HepG2 (cell line): ENCODE results near the gene VWA2. TPM values are rescaled to one million over a fixed set of nuclear protein-coding genes. Genes with fewer than 3 reads are reported as not detected.

Experiments used
- ATAC-seq: fragments of 200-7000 bp; cut with Tn5 transposase; 3 replicates; pipeline ENCODE4 v1.9.1; 2020; ENCODE audit warnings: mild to moderate bottlenecking, moderate library complexity
- BruUV-seq: library from RNA; stranded (reverse); fragments of 400-500 nt; replicated peaks from 2 replicates; lab custom pipeline; 2021; lab: Mats Ljungman, UMichigan
- CTCF ChIA-PET: fragments of 300-600 bp; formaldehyde crosslinking; extraction: SDS; loops from one replicate; lab custom pipeline; 2021; ENCODE audit warnings: low total read pairs, inconsistent platforms, low intra/inter-chr PET ratio; lab: Yijun Ruan, JAX
- POLR2A ChIA-PET: fragments of 350-600 bp; sonication (Branson Sonifier 250); formaldehyde crosslinking; loops from one replicate; lab custom pipeline; 2020; ENCODE audit warnings: antibody characterized with exemption, inconsistent platforms; lab: Yijun Ruan, JAX
- DNase-seq: peaks from one replicate; pipeline ENCODE4 v3.0.0-alpha.2; 2015; ENCODE audit warnings: low spot score
- FAIRE-seq: peaks from 3 replicates; lab custom pipeline; 2011; peaks lifted over from hg19 to GRCh38; lab: Jason Lieb, UNC
- H2AFZ ChIP-seq: one replicate; pipeline ENCODE4 v1.6.1; 2011; ENCODE audit warnings: low read length, inconsistent platforms
- H3K27ac ChIP-seq: fragments of 300-600 bp; 3 replicates; pipeline ENCODE4 v1.8.0; 2011; ENCODE audit warnings: mixed run types, mild to moderate bottlenecking, mixed read lengths, low read length, inconsistent platforms; ENCODE audit not compliant: insufficient read depth; ENCODE audit errors: extremely low read length
- H3K27me3 ChIP-seq, 2 experiments: fragments of 200-600 bp in 1 of 2; 2 replicates in 1 of 2; 3 replicates in 1 of 2; pipeline versions ENCODE4 v1.6.0 to v1.8.0; 2011; ENCODE audit warnings: low read length in 2 of 2, mild to moderate bottlenecking in 2 of 2, moderate library complexity in 2 of 2, inconsistent platforms in 1 of 2; ENCODE audit not compliant: insufficient read depth in 2 of 2, control insufficient read depth in 1 of 2
- H3K36me3 ChIP-seq, 2 experiments: fragments of 200-600 bp in 1 of 2; replicated peaks in 1 of 2; 2 replicates in 1 of 2; 3 replicates in 1 of 2; pipeline versions ENCODE4 v1.5.1 to v1.8.0; 2011; ENCODE audit warnings: low read length in 2 of 2, inconsistent platforms in 1 of 2; ENCODE audit not compliant: insufficient read depth in 2 of 2, control insufficient read depth in 1 of 2
- H3K4me1 ChIP-seq: 2 replicates; pipeline ENCODE4 v1.5.1; 2012; ENCODE audit warnings: low read length, inconsistent platforms; ENCODE audit not compliant: insufficient read depth
- H3K4me2 ChIP-seq: 2 replicates; pipeline ENCODE4 v1.6.0; 2011; ENCODE audit warnings: low read depth, low read length, inconsistent platforms
- H3K4me3 ChIP-seq, 3 experiments: fragments of 200-600 bp in 1 of 3; sonication (generic), shearing (Covaris generic) in 1 of 3; replicated peaks in 1 of 3; 2 replicates each; pipeline ENCODE4 v1.5.1; 2011 to 2016; ENCODE audit warnings: low read length in 3 of 3, inconsistent platforms in 2 of 3, low read depth in 2 of 3, mild to moderate bottlenecking in 2 of 3, control low read depth in 1 of 3, mixed read lengths in 1 of 3; ENCODE audit not compliant: insufficient read depth in 1 of 3
- H3K79me2 ChIP-seq: one replicate; pipeline ENCODE4 v1.6.1; 2011; ENCODE audit warnings: low read length, inconsistent platforms; ENCODE audit not compliant: insufficient read depth
- H3K9ac ChIP-seq: 2 replicates; pipeline ENCODE4 v1.6.0; 2011; ENCODE audit warnings: mild to moderate bottlenecking, low read depth, low read length, inconsistent platforms; ENCODE audit not compliant: insufficient read depth
- H3K9me3 ChIP-seq: 2 replicates; pipeline ENCODE4 v1.5.1; 2012; ENCODE audit warnings: mild to moderate bottlenecking, low read length
- H4K20me1 ChIP-seq: 2 replicates; pipeline ENCODE4 v1.6.0; 2011; ENCODE audit warnings: inconsistent platforms, mild to moderate bottlenecking, low read length, moderate library complexity; ENCODE audit not compliant: insufficient read depth
- GLMP ChIP-seq: sonication (generic); formaldehyde crosslinking; IDR thresholded peaks from 2 replicates; pipeline ENCODE4 v1.9.0; 2021; ENCODE audit warnings: missing genetic modification reagents, mild to moderate bottlenecking, borderline replicate concordance
- NR2C2 ChIP-seq: sonication (generic); formaldehyde crosslinking; IDR thresholded peaks from 2 replicates; pipeline ENCODE4 v1.4.0; 2020; ENCODE audit warnings: missing genetic modification reagents, mild to moderate bottlenecking, moderate library complexity, borderline replicate concordance
- ZNF547 ChIP-seq: sonication (generic); formaldehyde crosslinking; IDR thresholded peaks from 2 replicates; pipeline ENCODE4 v1.5.1; 2020; ENCODE audit warnings: mild to moderate bottlenecking, missing genetic modification reagents
- ZNF614 ChIP-seq: IDR thresholded peaks from 2 replicates; pipeline ENCODE4 v1.6.1; 2018; ENCODE audit warnings: missing biosample characterization, missing genetic modification reagents, inconsistent platforms, borderline replicate concordance
- ZNF629 ChIP-seq: sonication (generic); formaldehyde crosslinking; conservative IDR thresholded peaks from 2 replicates; pipeline ENCODE4 v1.5.0; 2020; ENCODE audit warnings: missing genetic modification reagents
- WGBS: methylation state at CpG from one replicate; pipeline ENCODE4 v1.1.6; 2017; ENCODE audit warnings: low lambda C conversion rate; 5-methylcytosine and 5-hydroxymethylcytosine counted together
- in situ Hi-C: cut with HindIII; loops from 2 replicates; pipeline ENCODE4 v1.10.0; 2017; ENCODE audit warnings: low pct_unique_long_range_greater_than_20kb; ENCODE audit not compliant: extremely low pct_ligation_motif_present
- intact Hi-C: fragments of 100-400 bp; cut with micrococcal nuclease; formaldehyde crosslinking; loops from one replicate; pipeline ENCODE4 v1.10.0; 2022; ENCODE audit not compliant: unreplicated experiment
- polyA plus RNA-seq, 8 experiments: library from polyadenylated mRNA; depleted of rRNA in 3 of 8; stranded (reverse) in 7 of 8; unstranded in 1 of 8; fragments of >200 nt; fragmentation: Illumina TruSeq in 4 of 8; extraction: Trizol in 4 of 8; gene quantifications; 2 replicates each; pipeline versions ENCODE4 v1.2.1 to v1.2.3, GENCODE V29; 2011 to 2016; ENCODE audit warnings: low read depth in 4 of 8, missing spikeins in 1 of 8, mixed read lengths in 1 of 8; ENCODE audit not compliant: insufficient read depth in 1 of 8
- total RNA-seq, 5 experiments: library from RNA; depleted of rRNA; stranded (reverse); fragments of >200 nt; fragmentation: Illumina TruSeq; extraction: Trizol; gene quantifications; 2 replicates each; pipeline ENCODE4 v1.2.3, GENCODE V29; 2016; ENCODE audit warnings: low read depth in 1 of 5
- TF ChIP-seq, protein P1 (sequence below): sonication (generic); formaldehyde crosslinking; IDR thresholded peaks from 2 replicates; pipeline ENCODE4 v1.5.0; 2020; ENCODE audit warnings: mild to moderate bottlenecking, missing genetic modification reagents, borderline replicate concordance

Gene VWA2
- total and polyA plus RNA-seq, 2 of the 13 experiments (the other 11 are each of a cell fraction or from before 2014, with no cell fraction given), result not detected

- intact Hi-C loops (no loop called here), in situ Hi-C loops (no loop called here)
- no peak for FAIRE-seq
- Histone ChIP-seq H3K4me1 (no peaks in the 10 kb centered on the region), H3K79me2 (no peaks in the 10 kb centered on the region), H3K4me3 (no peak overlapping the region), H2AFZ (no peak overlapping the region), H4K20me1 (no peaks in the 10 kb centered on the region), H3K4me2 (no peak overlapping the region), H3K9me3 (no peaks in the 10 kb centered on the region), H3K27ac (no peak overlapping the region), H3K9ac (no peak overlapping the region), H3K36me3 (no peaks in the 10 kb centered on the region), H3K27me3 (peaks cover 1 to 44% of the 10 kb centered on the region in 2 experiments; a peak in 3 of 5 replicates)
- CTCF ChIA-PET, result no interaction called here
- no peak for DNase-seq
- BruUV-seq, result no TSS peak
- 17% methylated on average over 3 of the region's 3 CpGs for WGBS
- no peak for TF ChIP-seq GLMP (CRISPR knock-in tag)
- TF ChIP-seq NR2C2 (CRISPR knock-in tag), result no peak
- TF ChIP-seq, protein P1, sequence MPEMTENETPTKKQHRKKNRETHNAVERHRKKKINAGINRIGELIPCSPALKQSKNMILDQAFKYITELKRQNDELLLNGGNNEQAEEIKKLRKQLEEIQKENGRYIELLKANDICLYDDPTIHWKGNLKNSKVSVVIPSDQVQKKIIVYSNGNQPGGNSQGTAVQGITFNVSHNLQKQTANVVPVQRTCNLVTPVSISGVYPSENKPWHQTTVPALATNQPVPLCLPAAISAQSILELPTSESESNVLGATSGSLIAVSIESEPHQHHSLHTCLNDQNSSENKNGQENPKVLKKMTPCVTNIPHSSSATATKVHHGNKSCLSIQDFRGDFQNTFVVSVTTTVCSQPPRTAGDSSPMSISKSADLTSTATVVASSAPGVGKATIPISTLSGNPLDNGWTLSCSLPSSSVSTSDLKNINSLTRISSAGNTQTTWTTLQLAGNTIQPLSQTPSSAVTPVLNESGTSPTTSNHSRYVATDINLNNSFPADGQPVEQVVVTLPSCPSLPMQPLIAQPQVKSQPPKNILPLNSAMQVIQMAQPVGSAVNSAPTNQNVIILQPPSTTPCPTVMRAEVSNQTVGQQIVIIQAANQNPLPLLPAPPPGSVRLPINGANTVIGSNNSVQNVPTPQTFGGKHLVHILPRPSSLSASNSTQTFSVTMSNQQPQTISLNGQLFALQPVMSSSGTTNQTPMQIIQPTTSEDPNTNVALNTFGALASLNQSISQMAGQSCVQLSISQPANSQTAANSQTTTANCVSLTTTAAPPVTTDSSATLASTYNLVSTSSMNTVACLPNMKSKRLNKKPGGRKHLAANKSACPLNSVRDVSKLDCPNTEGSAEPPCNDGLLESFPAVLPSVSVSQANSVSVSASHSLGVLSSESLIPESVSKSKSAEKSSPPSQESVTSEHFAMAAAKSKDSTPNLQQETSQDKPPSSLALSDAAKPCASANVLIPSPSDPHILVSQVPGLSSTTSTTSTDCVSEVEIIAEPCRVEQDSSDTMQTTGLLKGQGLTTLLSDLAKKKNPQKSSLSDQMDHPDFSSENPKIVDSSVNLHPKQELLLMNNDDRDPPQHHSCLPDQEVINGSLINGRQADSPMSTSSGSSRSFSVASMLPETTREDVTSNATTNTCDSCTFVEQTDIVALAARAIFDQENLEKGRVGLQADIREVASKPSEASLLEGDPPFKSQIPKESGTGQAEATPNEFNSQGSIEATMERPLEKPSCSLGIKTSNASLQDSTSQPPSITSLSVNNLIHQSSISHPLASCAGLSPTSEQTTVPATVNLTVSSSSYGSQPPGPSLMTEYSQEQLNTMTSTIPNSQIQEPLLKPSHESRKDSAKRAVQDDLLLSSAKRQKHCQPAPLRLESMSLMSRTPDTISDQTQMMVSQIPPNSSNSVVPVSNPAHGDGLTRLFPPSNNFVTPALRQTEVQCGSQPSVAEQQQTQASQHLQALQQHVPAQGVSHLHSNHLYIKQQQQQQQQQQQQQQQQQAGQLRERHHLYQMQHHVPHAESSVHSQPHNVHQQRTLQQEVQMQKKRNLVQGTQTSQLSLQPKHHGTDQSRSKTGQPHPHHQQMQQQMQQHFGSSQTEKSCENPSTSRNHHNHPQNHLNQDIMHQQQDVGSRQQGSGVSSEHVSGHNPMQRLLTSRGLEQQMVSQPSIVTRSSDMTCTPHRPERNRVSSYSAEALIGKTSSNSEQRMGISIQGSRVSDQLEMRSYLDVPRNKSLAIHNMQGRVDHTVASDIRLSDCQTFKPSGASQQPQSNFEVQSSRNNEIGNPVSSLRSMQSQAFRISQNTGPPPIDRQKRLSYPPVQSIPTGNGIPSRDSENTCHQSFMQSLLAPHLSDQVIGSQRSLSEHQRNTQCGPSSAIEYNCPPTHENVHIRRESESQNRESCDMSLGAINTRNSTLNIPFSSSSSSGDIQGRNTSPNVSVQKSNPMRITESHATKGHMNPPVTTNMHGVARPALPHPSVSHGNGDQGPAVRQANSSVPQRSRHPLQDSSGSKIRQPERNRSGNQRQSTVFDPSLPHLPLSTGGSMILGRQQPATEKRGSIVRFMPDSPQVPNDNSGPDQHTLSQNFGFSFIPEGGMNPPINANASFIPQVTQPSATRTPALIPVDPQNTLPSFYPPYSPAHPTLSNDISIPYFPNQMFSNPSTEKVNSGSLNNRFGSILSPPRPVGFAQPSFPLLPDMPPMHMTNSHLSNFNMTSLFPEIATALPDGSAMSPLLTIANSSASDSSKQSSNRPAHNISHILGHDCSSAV (CRISPR knock-in tag), result no peak
- no peak for TF ChIP-seq ZNF629 (CRISPR knock-in tag)
- no peak for TF ChIP-seq ZNF547 (CRISPR knock-in tag)
- TF ChIP-seq ZNF614, result no peak
- POLR2A ChIA-PET, result no interaction called here
- no peak for ATAC-seq
Observed at GRCh38 chr10:114335614-114336013, 96.6 kb downstream of the VWA2 start.
